HUES48 (cell line): ENCODE data around the gene ISL1.

ENCODE experiments used
- H3K27ac ChIP-seq: one replicate; pipeline ENCODE4 v1.7.0; 2013; ENCODE audit warnings: low read depth, low read length, inconsistent platforms
- H3K27me3 ChIP-seq: 2 replicates; pipeline ENCODE4 v1.6.1; 2013; ENCODE audit warnings: mild to moderate bottlenecking, low read length; ENCODE audit not compliant: control insufficient read depth, insufficient read depth
- H3K36me3 ChIP-seq: 2 replicates; pipeline ENCODE4 v1.6.1; 2013; ENCODE audit warnings: low read length; ENCODE audit not compliant: control insufficient read depth, insufficient read depth
- H3K4me1 ChIP-seq: 2 replicates; pipeline ENCODE4 v1.6.1; 2013; ENCODE audit warnings: mild to moderate bottlenecking, low read length; ENCODE audit not compliant: control insufficient read depth, insufficient read depth
- H3K4me3 ChIP-seq: 2 replicates; pipeline ENCODE4 v1.5.1; 2013; ENCODE audit warnings: mild to moderate bottlenecking, low read depth, low read length
- H3K9ac ChIP-seq: 2 replicates; pipeline ENCODE4 v1.6.1; 2013; ENCODE audit warnings: mild to moderate bottlenecking, low read depth, low read length, moderate library complexity
- H3K9me3 ChIP-seq: 2 replicates; pipeline ENCODE4 v1.6.1; 2013; ENCODE audit warnings: low read length; ENCODE audit not compliant: control insufficient read depth, insufficient read depth

ISL1 gene

GRCh38 chr5:51378061-51378409 is 5.2 kb upstream of the ISL1 start:
- H3K9me3 ChIP-seq: no peaks in the 10 kb centered on the region
- peaks cover 97% of the 10 kb centered on the region for H3K27me3 ChIP-seq
- no peak overlapping the region for H3K27ac ChIP-seq
- no peak overlapping the region for H3K9ac ChIP-seq
- peaks cover 69% of the 10 kb centered on the region for H3K4me1 ChIP-seq
- H3K4me3 ChIP-seq: peak overlapping the region; percentile 60
- H3K36me3 ChIP-seq: no peaks in the 10 kb centered on the region

GRCh38 chr5:51378448-51379330 is 4.6 kb upstream of the ISL1 start:
- H3K27ac ChIP-seq: peak overlapping the region; percentile 52
- H3K9ac ChIP-seq: no peak overlapping the region
- H3K36me3 ChIP-seq: no peaks in the 10 kb centered on the region
- no peaks in the 10 kb centered on the region for H3K9me3 ChIP-seq
- H3K4me3 ChIP-seq: peak overlapping the region; percentile 60
- H3K4me1 ChIP-seq: peaks cover 73% of the 10 kb centered on the region
- H3K27me3 ChIP-seq: peaks cover 98% of the 10 kb centered on the region

DNA sequence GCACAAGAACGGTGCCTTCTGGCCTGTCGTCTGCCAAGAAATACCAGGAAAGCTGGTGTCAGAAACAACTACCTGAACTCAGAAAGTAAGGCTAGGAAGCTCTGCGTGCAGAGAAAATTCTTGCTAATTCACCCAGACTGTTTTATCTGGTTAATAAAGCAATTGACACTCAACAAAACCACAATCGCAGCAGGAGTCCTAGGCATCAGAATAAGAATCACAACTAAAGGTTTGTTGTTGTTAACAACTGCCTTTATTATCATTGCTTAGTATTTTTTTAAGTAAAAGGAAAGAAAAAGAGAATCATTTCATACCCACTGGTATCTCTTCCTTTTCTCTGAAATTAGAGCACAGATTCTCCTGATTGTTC is 3.9 kb upstream of the ISL1 start:
- no peak overlapping the region for H3K9ac ChIP-seq
- peak overlapping the region; percentile 60 for H3K4me3 ChIP-seq
- no peaks in the 10 kb centered on the region for H3K9me3 ChIP-seq
- H3K27me3 ChIP-seq: peaks cover 98% of the 10 kb centered on the region
- peak overlapping the region; percentile 52 for H3K27ac ChIP-seq
- H3K4me1 ChIP-seq: peaks cover 73% of the 10 kb centered on the region
- H3K36me3 ChIP-seq: no peaks in the 10 kb centered on the region

DNA sequence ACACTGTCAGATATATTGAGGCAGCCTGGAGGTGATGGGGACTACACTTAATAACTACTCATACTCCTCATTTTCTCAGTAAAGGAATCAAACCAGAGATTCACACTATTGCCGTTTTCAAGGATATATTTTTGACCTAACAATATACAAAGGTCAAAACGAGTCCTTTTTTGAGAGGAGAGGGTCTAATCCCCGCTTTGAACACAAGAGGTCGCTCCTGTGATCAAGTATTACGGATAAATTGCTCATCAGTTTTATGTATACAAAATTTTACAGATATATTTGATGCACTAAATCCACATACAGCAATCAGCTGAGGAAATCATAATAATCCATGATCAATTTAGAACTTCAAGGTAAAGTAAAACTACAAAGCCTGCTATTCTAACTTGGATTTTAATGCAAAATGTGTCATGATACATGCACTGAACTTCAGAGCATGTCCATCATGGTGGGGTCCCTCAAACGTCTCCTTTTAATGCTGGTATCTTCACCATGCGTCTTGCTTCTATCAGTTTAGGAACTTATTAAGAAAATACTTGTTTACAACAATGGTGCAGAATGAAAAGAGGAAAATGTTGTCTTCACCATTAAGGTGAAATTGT is 2.5 kb upstream of the ISL1 start:
- no peak overlapping the region for H3K27ac ChIP-seq
- H3K4me1 ChIP-seq: peaks cover 87% of the 10 kb centered on the region
- H3K36me3 ChIP-seq: no peaks in the 10 kb centered on the region
- H3K27me3 ChIP-seq: peaks cover 98% of the 10 kb centered on the region
- H3K9me3 ChIP-seq: no peaks in the 10 kb centered on the region
- no peak overlapping the region for H3K9ac ChIP-seq
- H3K4me3 ChIP-seq: no peak overlapping the region

GRCh38 chr5:51381761-51382474 is 1.3 kb upstream of the ISL1 start:
- Histone ChIP-seq H3K36me3 (no peaks in the 10 kb centered on the region), H3K9me3 (no peaks in the 10 kb centered on the region), H3K4me1 (peaks cover 88% of the 10 kb centered on the region), H3K9ac (no peak overlapping the region), H3K4me3 (peak overlapping the region; percentile 67), H3K27ac (no peak overlapping the region), H3K27me3 (peaks cover 98% of the 10 kb centered on the region)

DNA sequence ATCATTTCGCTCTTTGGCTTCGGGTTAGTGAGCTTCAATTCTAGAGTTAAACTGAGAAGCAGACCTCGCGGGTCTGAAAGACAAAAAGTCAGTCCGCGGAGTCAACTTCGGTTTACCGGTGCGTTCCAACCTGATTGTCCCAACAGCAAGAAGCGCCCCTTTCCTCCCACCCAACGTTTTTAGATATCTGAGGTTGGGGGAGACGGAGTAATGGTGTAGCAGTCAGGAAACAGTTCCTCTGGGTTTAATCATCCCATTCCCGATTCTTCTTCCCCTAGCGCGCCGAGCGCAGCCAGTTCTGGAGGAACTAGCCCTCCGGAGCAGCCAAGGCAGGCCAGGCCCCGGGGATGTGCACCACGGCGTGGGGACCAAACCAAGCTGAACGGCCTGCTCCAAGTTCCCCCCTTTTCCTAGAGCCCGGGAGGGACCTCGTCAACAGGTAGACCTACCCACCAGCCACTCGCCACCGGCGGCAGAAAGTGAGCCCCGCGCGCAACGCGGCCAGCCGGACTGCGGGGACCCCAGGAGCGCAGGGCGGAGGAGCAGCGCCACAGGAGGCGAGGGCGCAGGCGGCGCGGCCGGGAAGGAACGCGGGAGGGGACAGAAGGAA is 622 bp upstream of the ISL1 start:
- no peak overlapping the region for H3K9ac ChIP-seq
- H3K27me3 ChIP-seq: peaks cover 98% of the 10 kb centered on the region
- H3K4me1 ChIP-seq: peaks cover 85% of the 10 kb centered on the region
- no peaks in the 10 kb centered on the region for H3K36me3 ChIP-seq
- H3K27ac ChIP-seq: no peak overlapping the region
- peak overlapping the region; percentile 67 for H3K4me3 ChIP-seq
- H3K9me3 ChIP-seq: no peaks in the 10 kb centered on the region

- H3K27ac ChIP-seq: no peak overlapping the region
- no peak overlapping the region for H3K9ac ChIP-seq
- peak overlapping the region; percentile 67; the same call in 1 of the 2 replicates for H3K4me3 ChIP-seq
Observed at GRCh38 chr5:51384281-51384840, 1.1 kb downstream of the ISL1 start.

GRCh38 chr5:51385216-51385615 is 2.0 kb downstream of the ISL1 start:
- Histone ChIP-seq H3K9me3 (no peaks in the 10 kb centered on the region), H3K4me1 (peaks cover 76% of the 10 kb centered on the region), H3K9ac (no peak overlapping the region), H3K36me3 (no peaks in the 10 kb centered on the region), H3K4me3 (no peak overlapping the region), H3K27me3 (peaks cover 98% of the 10 kb centered on the region), H3K27ac (no peak overlapping the region)

More at GRCh38 chr5:51384281-51384840, 1.1 kb downstream of the ISL1 start:
- peaks cover 82% of the 10 kb centered on the region for H3K4me1 ChIP-seq
- peaks cover 98% of the 10 kb centered on the region for H3K27me3 ChIP-seq
- no peaks in the 10 kb centered on the region for H3K36me3 ChIP-seq
- H3K9me3 ChIP-seq: no peaks in the 10 kb centered on the region

GRCh38 chr5:51386916-51387883 is 4.0 kb downstream of the ISL1 start:
- Histone ChIP-seq H3K36me3 (no peaks in the 10 kb centered on the region), H3K9ac (no peak overlapping the region), H3K27ac (no peak overlapping the region), H3K9me3 (no peaks in the 10 kb centered on the region), H3K4me1 (peaks cover 73% of the 10 kb centered on the region), H3K4me3 (peak overlapping the region; percentile 56), H3K27me3 (peaks cover 98% of the 10 kb centered on the region)

- peaks cover 98% of the 10 kb centered on the region for H3K27me3 ChIP-seq
- H3K9ac ChIP-seq: no peak overlapping the region
- no peaks in the 10 kb centered on the region for H3K36me3 ChIP-seq
- peaks cover 75% of the 10 kb centered on the region for H3K4me1 ChIP-seq
- H3K27ac ChIP-seq: no peak overlapping the region
- H3K4me3 ChIP-seq: peak overlapping the region; percentile 56
- no peaks in the 10 kb centered on the region for H3K9me3 ChIP-seq
Observed at GRCh38 chr5:51387884-51388275, 4.6 kb downstream of the ISL1 start.
